ENCODE data around the gene B4GALNT3. TPM values are rescaled to one million over a fixed set of nuclear protein-coding genes. Genes with fewer than 3 reads are reported as not detected.

B4GALNT3 gene
- total RNA-seq, 1 experiment from 2014 or later: 77.9 TPM

DNA sequence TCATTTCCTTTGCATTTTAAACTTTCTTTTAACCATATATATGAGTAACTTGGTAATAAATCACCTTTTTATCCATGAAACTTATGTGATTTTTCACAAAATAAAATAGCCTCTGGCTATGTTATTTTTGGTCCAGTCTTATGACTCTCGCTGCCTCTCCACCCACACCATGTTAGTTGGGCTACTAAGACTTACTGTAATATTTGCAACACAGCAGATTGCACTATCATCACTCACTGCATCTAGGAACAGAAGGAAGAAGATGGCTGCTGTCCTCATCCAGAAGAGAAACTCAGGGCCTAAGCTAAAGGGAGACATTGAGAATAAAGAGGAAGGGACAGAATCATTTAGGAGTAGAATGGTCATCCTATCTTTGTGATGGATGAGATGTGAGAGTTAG lies 12.6 kb upstream of the B4GALNT3 start:
- no peak for DNase-seq
- POLR2A ChIA-PET: no interaction called here
- Histone ChIP-seq H3K27me3 (replicated peaks; ENCODE audit: control insufficient read depth, insufficient read depth, low read length) (no peaks in the 10 kb centered on the region), H3K4me3 (ENCODE audit: low read depth, low read length) (no peak overlapping the region), H3K9me3 (no peaks in the 10 kb centered on the region), H3K36me3 (ENCODE audit: control insufficient read depth, insufficient read depth, low read length) (no peaks in the 10 kb centered on the region), H3K4me1 (peaks cover 15% of the 10 kb centered on the region)
- TF ChIP-seq, protein P1, sequence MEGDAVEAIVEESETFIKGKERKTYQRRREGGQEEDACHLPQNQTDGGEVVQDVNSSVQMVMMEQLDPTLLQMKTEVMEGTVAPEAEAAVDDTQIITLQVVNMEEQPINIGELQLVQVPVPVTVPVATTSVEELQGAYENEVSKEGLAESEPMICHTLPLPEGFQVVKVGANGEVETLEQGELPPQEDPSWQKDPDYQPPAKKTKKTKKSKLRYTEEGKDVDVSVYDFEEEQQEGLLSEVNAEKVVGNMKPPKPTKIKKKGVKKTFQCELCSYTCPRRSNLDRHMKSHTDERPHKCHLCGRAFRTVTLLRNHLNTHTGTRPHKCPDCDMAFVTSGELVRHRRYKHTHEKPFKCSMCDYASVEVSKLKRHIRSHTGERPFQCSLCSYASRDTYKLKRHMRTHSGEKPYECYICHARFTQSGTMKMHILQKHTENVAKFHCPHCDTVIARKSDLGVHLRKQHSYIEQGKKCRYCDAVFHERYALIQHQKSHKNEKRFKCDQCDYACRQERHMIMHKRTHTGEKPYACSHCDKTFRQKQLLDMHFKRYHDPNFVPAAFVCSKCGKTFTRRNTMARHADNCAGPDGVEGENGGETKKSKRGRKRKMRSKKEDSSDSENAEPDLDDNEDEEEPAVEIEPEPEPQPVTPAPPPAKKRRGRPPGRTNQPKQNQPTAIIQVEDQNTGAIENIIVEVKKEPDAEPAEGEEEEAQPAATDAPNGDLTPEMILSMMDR (IDR thresholded peaks at IDR 0.05; ENCODE audit: insufficient read depth in 1 of 2, low read depth in 1 of 2, low read length in 1 of 2, severe bottlenecking in 1 of 2, unreplicated experiment in 1 of 2): no peak
- Mint-ChIP-seq H3K27me3 (ENCODE audit: insufficient read depth, unreplicated experiment) (no peaks in the 10 kb centered on the region), H3K4me3 (ENCODE audit: unreplicated experiment) (no peak overlapping the region), H3K9me3 (ENCODE audit: unreplicated experiment) (no peaks in the 10 kb centered on the region), H3K36me3 (ENCODE audit: insufficient read depth, unreplicated experiment) (no peaks in the 10 kb centered on the region), H3K4me1 (ENCODE audit: low read depth, unreplicated experiment) (peaks cover 7% of the 10 kb centered on the region), H3K27ac (ENCODE audit: unreplicated experiment) (no peak overlapping the region)
- no TSS peak for BruUV-seq (replicated peaks)
- intact Hi-C loops (cut with micrococcal nuclease; ENCODE audit: unreplicated experiment): no loop called here
- CTCF ChIA-PET: no interaction called here

DNA sequence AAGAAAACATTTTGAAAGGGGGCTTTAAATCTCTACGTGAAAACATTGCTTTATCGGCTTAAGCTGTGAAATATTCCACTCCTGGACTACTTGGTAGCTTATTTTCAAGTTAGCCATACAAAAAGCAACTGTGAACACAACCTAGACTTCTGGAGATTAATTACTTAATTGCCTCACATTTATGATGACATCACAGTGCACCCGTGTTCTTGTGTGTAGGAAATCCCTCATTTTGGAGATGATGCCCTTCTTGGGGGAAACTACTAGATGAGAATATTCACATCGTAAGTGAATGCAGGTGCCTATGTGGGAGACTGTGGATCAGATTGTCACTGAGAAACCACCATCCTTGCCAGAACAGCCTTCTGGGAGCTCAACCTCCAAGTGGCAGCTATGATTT lies 10.5 kb upstream of the B4GALNT3 start:
- no peak overlapping the region for H3K27ac Mint-ChIP-seq (ENCODE audit: unreplicated experiment)
- H3K9me3 ChIP-seq: no peaks in the 10 kb centered on the region
- H3K4me3 ChIP-seq (ENCODE audit: low read depth, low read length): no peak overlapping the region
- H3K9me3 Mint-ChIP-seq (ENCODE audit: unreplicated experiment): no peaks in the 10 kb centered on the region
- CTCF ChIA-PET: interaction anchor here (1.1 to 2.0 kb wide), 3 partner anchors 14 to 54 kb away, joined by 3 to 8 read pairs (median 4); no protein-coding TSS in a partner anchor
- BruUV-seq (replicated peaks): no TSS peak
- H3K4me3 Mint-ChIP-seq (ENCODE audit: unreplicated experiment): no peak overlapping the region
- no peaks in the 10 kb centered on the region for H3K27me3 ChIP-seq (replicated peaks; ENCODE audit: control insufficient read depth, insufficient read depth, low read length)
- intact Hi-C loops (cut with micrococcal nuclease; ENCODE audit: unreplicated experiment): no loop called here
- H3K4me1 Mint-ChIP-seq (ENCODE audit: low read depth, unreplicated experiment): peaks cover 7% of the 10 kb centered on the region
- H3K36me3 Mint-ChIP-seq (ENCODE audit: insufficient read depth, unreplicated experiment): no peaks in the 10 kb centered on the region
- peaks cover 15% of the 10 kb centered on the region for H3K4me1 ChIP-seq
- TF ChIP-seq, protein P1 (IDR thresholded peaks at IDR 0.05; ENCODE audit: insufficient read depth in 1 of 2, low read depth in 1 of 2, low read length in 1 of 2, severe bottlenecking in 1 of 2, unreplicated experiment in 1 of 2): no peak
- H3K36me3 ChIP-seq (ENCODE audit: control insufficient read depth, insufficient read depth, low read length): no peaks in the 10 kb centered on the region
- no peaks in the 10 kb centered on the region for H3K27me3 Mint-ChIP-seq (ENCODE audit: insufficient read depth, unreplicated experiment)
- DNase-seq: no peak
- POLR2A ChIA-PET: interaction anchor here (0.6 to 1.0 kb wide), 2 partner anchors 10 to 39 kb away, joined by 3 to 5 read pairs; no protein-coding TSS in a partner anchor

DNA sequence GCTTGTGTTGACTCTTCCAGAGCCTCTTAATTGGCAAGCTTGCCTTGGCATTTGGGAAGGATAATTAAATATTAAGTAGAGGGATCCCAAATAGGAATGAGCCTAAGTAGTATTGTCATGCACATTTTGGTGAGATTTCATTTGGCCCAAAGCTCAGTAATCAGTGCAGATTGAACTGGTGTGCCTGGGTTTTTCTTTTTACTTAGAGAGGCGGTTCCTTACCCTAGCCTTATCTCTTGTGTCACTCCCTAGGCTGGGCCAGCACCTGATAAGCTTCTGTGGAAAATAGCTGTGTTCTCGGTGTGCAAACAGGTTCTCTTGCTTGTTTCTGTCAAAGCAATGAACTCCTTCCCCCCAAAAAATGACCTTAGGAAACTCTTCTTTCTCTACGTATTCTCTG lies 9.3 kb upstream of the B4GALNT3 start:
- H3K36me3 ChIP-seq (ENCODE audit: control insufficient read depth, insufficient read depth, low read length): no peaks in the 10 kb centered on the region
- no peaks in the 10 kb centered on the region for H3K27me3 ChIP-seq (replicated peaks; ENCODE audit: control insufficient read depth, insufficient read depth, low read length)
- peak; percentile 70 to 72 for DNase-seq
- no peak overlapping the region for H3K4me3 ChIP-seq (ENCODE audit: low read depth, low read length)
- H3K9me3 Mint-ChIP-seq (ENCODE audit: unreplicated experiment): no peaks in the 10 kb centered on the region
- no peaks in the 10 kb centered on the region for H3K27me3 Mint-ChIP-seq (ENCODE audit: insufficient read depth, unreplicated experiment)
- no peaks in the 10 kb centered on the region for H3K9me3 ChIP-seq
- TF ChIP-seq, protein P1 (IDR thresholded peaks at IDR 0.05; ENCODE audit: insufficient read depth in 1 of 2, low read depth in 1 of 2, low read length in 1 of 2, severe bottlenecking in 1 of 2, unreplicated experiment in 1 of 2): no peak
- ChIA-PET POLR2A (interaction anchor here (0.5 to 1.0 kb wide), 3 partner anchors 23 to 160 kb away, joined by 3 to 4 read pairs (median 3); partner anchors contain the start of gene KDM5A), CTCF (interaction anchor here (0.6 to 2.0 kb wide), 15 partner anchors 9 to 126 kb away, joined by 3 to 13 read pairs (median 3); partner anchors contain the start of gene CCDC77)
- no peaks in the 10 kb centered on the region for H3K36me3 Mint-ChIP-seq (ENCODE audit: insufficient read depth, unreplicated experiment)
- H3K4me1 Mint-ChIP-seq (ENCODE audit: low read depth, unreplicated experiment): peaks cover 11% of the 10 kb centered on the region
- intact Hi-C loops (cut with micrococcal nuclease; ENCODE audit: unreplicated experiment): loop anchor here (2.0 kb wide), 1 partner anchor 52 kb away; no protein-coding TSS in a partner anchor
- H3K4me1 ChIP-seq: peaks cover 15% of the 10 kb centered on the region
- no peak overlapping the region for H3K4me3 Mint-ChIP-seq (ENCODE audit: unreplicated experiment)
- BruUV-seq (replicated peaks): no TSS peak
- no peak overlapping the region for H3K27ac Mint-ChIP-seq (ENCODE audit: unreplicated experiment)
